M059J (cell line): Measurements from ENCODE around the gene TFDP1. TPM values are rescaled to one million over a fixed set of nuclear protein-coding genes. Genes with fewer than 3 reads are reported as not detected.
A peak's percentile ranks its signal among the peaks of the same experiment; 100 is the strongest.

Experiments
- DNase-seq: peaks from one replicate; pipeline ENCODE4 v3.0.0-alpha.2; 2012; ENCODE audit warnings: low read depth
- total RNA-seq: library from RNA; depleted of rRNA; stranded (reverse); fragments of >200 nt; shearing (Covaris generic); gene quantifications from 2 replicates; pipeline ENCODE4 v1.2.3, GENCODE V29; 2014; rRNA removed

The TFDP1 gene, protein sequence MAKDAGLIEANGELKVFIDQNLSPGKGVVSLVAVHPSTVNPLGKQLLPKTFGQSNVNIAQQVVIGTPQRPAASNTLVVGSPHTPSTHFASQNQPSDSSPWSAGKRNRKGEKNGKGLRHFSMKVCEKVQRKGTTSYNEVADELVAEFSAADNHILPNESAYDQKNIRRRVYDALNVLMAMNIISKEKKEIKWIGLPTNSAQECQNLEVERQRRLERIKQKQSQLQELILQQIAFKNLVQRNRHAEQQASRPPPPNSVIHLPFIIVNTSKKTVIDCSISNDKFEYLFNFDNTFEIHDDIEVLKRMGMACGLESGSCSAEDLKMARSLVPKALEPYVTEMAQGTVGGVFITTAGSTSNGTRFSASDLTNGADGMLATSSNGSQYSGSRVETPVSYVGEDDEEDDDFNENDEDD
- total RNA-seq = 83.5 and 116 TPM in 2 replicates

DNA sequence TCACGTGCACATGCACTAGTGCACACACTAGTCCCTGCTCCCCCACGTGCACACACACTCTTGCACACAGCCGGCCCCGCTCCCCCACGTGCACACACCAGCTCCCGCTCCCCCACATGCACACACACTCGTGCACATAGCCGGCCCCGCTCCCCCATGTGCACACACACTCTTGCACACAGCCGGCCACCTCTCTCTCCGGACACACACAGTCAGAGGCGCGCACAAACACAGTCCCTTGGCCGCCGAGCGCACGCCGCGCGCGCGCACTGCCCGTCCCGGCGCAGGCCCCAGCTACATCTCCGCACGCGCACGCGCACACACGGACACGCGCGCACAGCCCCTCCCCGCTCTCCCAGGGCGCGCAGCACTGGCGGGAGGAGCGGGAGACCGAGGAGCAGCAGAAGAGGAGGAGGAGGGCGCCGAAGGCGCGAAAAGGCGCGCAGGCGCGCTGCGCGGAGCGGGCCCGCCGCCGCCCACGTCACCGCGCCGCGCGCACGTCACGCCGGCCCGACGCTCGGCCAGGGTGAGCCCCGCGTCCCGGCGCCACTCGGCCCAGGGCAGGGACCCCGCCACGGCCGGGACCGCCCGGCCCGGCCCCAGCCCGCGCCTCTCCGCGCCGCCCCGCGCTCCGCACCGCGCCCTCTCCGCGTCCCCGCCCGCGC lies at the start of gene TFDP1:
TSS of gene TFDP1 (plus strand) at position 549 of the 665 bp plus-strand sequence. CDS start 1,085 bp downstream, outside the sequence.
- peak; percentile 81 for DNase-seq

GRCh38 chr13:113535381-113535781 lies 49.2 kb upstream of the TFDP1 start:
- DNase-seq = no peak

DNA sequence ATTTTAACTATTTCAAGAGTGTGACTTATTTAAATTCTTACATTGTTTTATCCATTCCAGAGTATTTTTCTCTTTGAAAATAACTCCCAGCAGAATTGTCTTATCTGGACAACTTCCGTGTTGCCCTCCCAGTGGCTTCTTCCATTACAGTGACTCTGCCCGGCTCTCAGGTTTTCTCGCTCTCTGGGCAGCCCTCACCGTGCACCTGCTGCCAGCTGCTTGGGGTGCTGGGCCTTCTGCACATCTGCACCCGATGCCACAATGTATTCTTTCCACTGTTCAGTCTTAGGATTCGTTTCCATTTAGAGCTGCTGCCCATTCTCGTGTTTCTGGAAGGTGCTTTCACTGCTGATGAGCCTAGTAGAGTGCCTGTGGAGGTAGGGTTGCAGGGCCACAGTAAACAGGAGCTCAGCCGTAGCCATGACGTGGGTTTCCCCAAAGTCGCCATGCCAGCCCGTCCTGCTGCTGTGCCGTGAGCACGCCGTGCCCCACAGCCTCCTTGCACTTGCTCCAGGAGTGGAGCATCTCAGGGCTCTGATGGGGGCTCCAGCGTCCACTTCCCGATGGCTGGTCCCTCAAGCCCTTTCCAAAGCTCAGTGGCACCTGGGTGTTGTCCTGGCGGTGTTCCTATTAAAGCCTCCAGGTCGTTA lies 48.0 kb upstream of the TFDP1 start:
- no peak for DNase-seq

GRCh38 chr13:113537205-113537604 lies 47.3 kb upstream of the TFDP1 start:
- DNase-seq = no peak

DNA sequence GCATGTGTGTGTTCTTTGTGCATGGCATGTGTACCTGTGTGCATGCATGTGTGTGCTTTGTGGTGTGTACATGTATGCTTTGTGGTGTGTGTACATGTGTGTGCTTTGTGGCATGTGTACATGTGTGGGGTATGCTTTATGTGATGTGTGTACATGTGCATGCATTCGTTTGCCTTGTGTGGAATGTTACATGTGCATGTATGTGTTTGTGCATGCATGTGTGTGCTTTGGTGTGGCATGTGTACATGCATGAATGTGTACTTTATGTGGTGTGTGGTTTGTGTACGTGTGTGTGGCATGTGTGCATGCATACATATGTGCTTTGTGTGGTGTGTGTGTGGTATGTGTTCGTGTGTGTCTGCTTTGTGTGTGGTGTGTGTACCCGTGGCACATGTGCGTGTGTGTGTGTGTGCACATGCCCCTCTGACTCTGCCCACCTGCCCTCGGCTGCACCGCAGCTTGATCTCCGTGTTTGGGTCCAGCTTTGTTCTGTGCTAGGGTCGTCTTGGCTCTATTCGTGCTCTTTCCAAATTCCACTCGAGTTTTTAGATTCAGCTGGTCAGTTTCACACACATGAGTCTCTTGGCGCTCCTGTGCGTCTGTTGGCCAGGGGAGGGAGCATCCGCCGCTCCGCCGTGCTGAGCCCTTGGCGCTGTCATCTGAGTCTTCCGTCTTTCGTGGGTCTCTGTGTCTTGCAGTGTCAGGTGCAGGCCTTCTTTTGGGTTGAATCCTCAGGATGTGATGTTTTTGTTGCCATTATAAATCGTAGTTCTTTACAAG lies 46.5 kb upstream of the TFDP1 start:
- no peak for DNase-seq

GRCh38 chr13:113538689-113539058 lies 45.9 kb upstream of the TFDP1 start:
- DNase-seq = no peak

GRCh38 chr13:113539176-113539575 lies 45.4 kb upstream of the TFDP1 start:
- no peak for DNase-seq

- DNase-seq = no peak
Observed at GRCh38 chr13:113539822-113540221, 44.7 kb upstream of the TFDP1 start.

- no peak for DNase-seq
Observed at GRCh38 chr13:113540523-113540922, 44.0 kb upstream of the TFDP1 start.

GRCh38 chr13:113542751-113543424 lies 41.7 kb upstream of the TFDP1 start:
- DNase-seq = no peak

GRCh38 chr13:113544071-113544891 lies 40.3 kb upstream of the TFDP1 start:
- DNase-seq = no peak

GRCh38 chr13:113544896-113545295 lies 39.7 kb upstream of the TFDP1 start:
- DNase-seq = no peak

DNA sequence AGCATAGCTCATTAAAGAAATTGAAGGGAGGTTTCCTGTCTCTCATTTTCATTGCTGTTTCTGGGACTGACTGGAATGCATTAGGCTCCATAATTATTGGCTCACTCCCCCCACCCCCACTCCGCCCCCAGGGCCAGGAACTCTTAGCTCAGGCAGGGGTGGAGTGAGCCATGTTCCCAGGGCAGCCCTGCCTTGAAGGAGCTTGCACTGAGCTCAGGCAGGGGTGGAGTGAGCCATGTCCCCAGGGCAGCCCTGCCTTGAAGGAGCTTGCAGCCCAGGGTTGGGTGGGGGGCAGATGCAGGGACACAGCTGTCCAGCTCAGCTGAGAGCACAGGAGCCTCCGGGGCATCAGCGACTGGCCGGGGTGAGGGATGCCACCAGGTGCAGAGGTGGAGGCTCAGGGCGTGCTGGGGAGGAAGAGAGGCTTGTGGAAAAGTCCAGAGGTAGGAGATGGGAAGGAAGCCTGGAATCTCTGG lies 39.1 kb upstream of the TFDP1 start:
- peak; percentile 55 for DNase-seq

GRCh38 chr13:113545931-113546516 lies 38.5 kb upstream of the TFDP1 start:
- no peak for DNase-seq

GRCh38 chr13:113546571-113547237 lies 37.8 kb upstream of the TFDP1 start:
- DNase-seq = no peak

- no peak for DNase-seq
Observed at GRCh38 chr13:113547238-113547971, 37.1 kb upstream of the TFDP1 start.

- DNase-seq = no peak
Observed at GRCh38 chr13:113548171-113548641, 36.3 kb upstream of the TFDP1 start.
